GM21390 (cell line): ENCODE results near the gene PLA2R1.

Experiments used
- ATAC-seq: cut with Tn5 transposase; IDR thresholded peaks from one replicate; pipeline ENCODE4 v1.9.1; 2021; ENCODE audit not compliant: unreplicated experiment

Gene PLA2R1

DNA sequence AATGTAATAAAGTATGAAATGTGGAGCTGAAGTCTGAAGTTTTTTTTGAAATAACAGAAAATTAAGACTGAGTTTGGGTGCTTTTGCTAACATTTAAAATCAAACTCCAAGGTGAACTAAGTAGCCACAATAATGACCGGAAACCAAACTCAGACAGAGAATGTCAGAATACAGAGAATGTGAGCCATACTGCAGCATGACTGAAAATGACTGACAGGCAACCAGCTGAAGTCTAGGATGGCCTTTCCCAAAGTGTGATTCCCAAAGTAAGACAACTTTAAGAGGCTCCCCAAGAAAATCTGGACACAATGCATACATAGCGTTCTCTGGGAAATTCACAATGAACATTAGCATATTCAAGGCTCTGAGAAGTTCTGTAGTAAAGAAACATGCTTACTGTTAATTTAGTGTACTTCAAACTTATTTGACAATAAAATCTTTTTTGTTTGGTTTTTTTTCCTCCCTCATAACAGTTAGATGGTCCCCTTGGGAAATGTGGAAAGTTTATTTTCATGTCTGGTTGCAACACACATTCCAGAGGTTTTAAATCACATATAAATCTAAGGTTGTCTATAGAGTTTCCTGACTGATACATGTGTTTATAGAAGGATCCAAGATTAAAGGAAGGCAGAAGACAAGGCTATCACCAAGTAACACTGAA lies 28.6 kb downstream of the PLA2R1 start:
- no peak for ATAC-seq

DNA sequence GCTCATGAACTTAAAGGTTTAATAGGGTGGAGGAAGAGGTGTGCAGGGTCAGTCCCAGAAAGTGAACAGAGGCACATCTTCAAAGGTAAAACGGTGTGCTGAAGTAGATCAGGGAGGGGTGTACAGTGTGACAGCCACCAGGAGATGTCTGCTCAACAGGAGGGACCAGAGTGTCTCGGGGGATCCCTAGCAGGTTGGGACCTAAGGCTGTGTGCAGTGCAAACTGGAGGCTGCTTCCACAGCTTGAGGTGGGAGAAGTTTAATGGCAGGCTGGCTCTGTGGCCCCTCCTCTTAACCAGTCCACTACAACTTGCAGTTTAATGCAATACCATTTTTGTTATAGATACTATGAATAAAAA lies 33.2 kb downstream of the PLA2R1 start:
- no peak for ATAC-seq

DNA sequence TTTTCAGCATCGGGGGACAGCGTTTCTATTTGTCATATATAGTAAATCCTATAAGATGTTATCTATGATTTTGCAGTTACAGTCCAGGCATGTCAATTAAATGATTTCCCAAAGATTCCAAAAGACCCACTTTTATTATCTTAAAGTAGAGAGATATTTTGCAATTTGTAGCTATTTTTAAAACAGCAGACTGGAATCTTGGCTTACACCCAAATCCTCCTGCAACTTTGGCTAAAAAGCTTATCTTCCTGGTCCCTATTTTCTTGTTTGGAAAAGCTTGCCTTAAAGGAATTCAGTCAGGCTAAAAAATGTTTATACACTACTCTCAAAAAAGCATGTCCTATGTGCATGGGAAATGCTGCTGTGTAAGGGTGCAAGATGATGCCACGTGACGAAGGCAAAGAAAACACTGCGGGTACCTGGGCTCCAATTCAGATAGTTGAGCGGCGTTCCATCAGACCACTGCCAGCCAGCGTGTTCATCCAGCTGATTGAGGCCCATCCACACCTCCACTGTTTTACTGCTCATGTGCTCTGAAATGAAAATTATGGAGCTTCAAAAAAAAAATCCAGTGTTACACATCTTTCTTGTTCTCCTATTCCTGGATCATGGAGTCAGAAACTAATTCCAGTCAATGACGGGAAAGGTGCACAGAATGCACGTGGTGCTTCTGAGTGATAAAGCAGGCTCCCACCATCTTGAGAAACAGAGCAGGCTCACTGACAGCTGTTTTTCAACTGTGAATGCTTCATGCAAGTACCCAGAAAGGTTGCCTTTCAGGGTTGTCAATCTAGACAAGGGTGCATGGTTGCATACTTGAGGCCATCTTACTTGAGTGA lies 33.8 kb downstream of the PLA2R1 start:
- ATAC-seq, result no peak

DNA sequence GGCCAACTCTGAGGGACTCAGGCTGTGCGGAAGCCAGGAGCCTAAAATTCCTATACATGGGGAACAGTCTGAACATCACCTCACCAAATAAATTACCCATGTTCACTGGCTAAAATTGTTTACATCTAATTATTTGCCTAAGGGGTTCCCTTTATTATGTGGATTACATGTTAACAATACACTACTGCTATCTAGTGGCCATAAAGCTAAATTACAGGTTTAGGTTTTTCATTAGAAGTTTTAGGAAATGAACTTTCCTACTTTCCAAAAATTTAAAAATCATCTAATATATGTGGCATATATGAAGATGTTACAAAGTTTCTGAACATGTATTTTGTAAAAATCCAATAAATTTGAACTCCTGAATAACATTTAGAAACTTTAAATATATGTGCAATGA lies 40.3 kb downstream of the PLA2R1 start:
- no peak for ATAC-seq

DNA sequence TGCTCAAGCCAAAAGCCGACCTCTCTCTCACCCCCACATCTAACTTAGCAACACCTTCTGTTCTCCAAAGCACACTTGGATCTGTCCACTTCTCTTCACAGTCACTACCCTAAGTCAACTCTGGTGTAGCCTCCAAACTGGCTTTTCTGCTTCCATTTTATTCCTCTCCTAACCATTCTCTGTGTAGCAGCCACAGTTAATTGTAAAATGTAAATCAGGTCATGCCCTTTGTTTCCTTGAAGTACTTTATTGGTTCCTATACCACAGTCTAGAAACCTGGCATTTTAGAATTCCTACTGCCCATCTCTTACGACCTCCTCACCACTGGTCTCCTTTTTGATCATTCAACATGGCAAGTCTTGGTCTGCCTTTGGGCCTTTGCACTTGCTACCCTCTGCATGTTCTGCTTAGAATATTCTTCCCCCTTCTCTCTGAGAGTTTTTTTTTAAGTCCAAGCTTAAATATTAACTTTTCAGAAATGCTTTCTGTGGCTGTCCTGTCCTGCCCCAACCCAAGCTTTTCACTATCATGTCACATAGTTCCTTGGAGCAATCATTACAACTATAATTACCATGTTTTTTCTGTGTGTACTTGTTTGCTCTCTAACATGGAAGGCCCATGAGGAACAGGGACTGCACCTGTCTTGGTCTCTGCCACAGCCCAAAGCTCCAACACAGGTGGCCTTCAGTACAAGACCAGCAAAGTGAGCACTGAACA lies 42.9 kb downstream of the PLA2R1 start:
- ATAC-seq, result no peak

DNA sequence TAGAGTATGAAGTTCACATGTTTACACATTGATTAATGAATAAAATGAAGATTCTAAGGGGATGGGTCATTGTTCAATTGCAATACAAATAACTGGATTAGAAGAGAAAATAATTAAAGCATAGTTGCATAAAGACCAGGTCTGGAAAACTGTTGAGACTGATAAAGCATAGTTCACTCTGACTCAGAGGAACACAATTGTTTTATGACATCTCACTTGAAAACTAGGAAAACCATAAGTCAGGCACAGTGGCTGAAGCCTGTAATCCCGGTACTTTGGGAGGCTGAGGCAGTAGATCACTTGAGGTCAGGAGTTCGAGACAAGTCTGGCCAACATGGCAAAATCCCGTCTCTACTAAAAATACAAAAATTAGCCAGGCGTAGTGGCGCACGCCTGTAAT lies 46.7 kb downstream of the PLA2R1 start:
- no peak for ATAC-seq

DNA sequence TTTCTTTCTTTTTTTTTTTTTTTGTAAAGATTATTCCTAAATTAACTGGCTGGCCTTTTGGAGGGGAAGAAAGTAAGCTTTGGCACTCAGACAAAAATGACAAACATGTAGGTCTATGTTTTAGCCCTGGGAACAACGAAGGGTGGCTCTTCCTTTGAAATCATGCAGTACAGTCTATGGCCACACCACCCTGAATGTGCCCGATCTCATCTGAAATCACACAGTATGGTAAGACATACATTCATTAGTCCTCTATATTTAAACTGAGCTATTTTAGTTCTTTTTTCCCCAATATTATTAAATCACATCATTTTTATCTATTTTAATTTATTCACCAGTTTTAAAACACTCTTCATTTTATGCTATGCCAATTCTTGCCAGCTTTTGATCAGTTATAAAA lies 48.2 kb downstream of the PLA2R1 start:
- ATAC-seq, result no peak

DNA sequence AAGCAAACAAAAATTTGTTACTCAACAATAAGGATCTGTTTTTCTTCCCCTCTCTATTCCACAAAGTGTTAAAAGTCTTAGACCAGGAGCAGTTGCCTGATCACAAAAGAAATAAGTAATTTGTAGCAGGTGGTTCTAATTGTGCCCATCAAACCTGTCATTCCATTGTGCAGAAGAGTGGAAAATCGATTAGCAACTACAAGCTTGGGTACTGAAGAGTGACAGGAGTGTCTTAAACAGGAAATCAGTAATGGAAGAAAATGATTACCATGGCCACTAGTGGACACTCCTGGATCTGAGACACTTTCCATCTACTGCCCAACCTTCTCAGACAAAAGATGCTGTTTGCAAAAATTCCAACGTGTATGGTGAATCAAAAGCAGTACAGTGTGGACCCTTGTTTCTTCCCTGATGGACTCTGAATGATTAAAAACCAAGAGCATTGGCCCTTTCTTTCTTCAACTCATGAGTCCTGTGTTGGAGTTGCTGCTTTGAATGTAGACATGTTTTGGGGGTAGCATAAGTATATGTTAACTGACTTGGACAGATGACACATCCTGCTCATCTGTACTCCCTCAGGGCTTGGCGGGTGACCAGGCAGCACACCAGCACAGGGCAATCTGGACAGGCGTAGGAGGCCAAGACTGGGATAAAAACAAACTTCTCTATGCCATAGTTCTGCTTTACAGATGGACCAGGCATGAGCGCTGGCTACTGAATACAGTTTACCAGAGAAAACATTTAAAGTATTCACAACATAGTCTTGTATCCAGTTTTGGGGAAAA lies 51.9 kb downstream of the PLA2R1 start:
- ATAC-seq, result no peak

DNA sequence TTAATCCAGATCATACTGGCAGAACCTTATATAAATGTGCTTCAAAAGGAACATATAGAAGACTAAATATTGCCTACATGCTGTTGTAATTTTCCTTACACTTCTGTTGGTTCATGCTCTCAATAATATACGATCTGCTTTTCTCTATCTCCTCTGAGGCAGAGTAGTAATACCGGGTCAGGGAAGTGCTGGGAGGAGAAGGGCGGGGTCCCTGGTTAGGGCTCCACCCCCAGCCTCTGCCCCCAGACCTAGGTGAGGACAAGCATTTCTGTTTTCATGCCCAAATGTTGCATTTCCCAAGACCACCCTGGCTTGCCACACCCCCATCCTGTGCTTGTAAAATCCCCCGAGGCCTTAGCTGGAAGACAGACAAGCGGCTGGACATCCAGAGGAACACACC lies 55.3 kb downstream of the PLA2R1 start:
- ATAC-seq, result no peak

DNA sequence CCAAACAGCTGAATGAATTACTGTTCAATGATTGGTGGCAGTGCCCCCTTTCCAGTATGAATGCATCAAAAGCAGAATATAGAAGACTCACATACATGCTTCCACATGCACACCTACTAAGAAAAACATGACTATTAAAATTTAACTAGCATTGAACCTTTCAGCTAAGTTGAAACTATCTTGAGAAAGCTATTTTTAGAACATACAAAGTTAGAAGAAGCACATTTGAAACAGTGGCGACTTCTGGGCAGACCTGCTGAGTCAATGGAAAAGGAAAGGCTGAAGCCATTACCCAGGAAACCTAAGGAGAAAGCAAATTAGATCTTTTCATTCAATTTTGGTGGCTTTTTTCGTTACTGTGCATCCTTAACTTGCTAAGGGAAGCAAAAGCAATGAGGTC lies 55.9 kb downstream of the PLA2R1 start:
- ATAC-seq, result peak; percentile 67

DNA sequence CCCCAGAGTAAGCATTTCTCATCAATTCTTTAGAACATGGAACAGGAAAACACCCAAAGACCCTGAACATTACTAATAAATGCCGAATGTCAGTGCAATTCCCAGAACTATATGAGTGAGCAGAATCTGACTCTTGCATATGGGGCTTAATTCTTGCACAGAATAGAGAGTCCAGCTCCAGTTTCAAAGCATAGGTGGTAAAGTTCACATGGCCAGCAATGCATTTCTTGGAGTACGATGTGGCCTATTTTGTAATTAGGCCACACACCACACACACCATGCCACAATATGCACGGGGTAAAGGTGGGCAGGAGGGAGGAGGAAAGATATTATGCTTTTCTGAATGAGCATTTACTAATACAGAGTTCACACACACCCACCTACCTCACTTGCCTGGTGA lies 56.5 kb downstream of the PLA2R1 start:
- ATAC-seq, result no peak

DNA sequence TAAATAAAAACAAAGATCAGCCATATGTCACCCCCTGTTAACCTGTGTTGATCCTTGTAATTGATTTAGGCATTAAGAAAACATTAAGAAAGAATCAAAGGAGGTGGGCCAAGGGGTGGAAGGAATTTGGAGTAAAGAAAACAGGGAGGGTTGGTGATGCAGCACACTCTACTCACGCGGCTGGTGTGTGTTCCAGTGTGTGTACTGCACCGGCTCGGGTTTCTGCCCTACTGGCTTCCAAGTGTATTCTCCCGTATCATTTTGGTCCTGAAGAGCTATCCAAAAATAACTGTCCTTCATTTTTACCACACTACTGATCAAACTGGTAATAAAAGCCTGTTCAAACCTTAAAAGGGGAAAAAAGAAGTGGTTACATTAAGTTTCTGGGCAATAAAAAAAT lies 56.9 kb downstream of the PLA2R1 start:
- no peak for ATAC-seq

DNA sequence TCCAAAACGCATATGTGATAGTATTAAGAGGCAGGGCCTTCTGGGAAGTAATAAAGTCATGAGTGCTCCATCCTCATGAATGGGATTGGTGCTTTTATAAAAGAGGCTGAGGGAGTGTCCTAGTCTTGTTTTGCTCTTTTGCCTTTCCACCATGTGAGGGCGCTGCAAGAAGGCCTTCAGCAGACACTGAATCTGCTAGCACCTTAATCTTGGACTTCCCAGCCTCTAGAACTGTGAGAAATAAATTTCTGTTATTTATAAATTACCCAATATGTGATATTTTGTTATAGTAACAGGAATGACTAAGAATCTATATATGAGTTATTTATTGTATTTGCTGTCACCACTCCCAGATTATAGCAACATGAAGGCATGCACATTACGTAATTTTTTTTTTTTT lies 63.5 kb downstream of the PLA2R1 start:
- ATAC-seq, result no peak

DNA sequence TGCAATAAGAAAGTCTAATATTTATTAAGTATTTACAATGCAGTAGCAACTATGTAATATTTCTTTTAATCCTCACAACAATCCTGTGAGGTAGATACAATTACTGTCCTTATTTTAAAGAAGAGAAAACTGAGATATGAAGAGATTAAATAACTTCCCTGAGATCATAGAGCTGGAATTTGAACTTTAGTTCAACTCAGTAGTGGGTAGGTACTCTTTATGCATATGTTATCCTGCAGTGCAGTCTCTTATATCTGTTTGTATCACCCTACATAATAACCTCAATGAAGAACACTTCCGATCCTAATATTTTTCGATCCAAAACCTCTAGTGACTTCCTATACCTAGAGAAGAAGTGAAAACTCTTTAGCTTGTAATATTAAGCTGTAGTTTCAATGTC lies 64.2 kb downstream of the PLA2R1 start:
- no peak for ATAC-seq

DNA sequence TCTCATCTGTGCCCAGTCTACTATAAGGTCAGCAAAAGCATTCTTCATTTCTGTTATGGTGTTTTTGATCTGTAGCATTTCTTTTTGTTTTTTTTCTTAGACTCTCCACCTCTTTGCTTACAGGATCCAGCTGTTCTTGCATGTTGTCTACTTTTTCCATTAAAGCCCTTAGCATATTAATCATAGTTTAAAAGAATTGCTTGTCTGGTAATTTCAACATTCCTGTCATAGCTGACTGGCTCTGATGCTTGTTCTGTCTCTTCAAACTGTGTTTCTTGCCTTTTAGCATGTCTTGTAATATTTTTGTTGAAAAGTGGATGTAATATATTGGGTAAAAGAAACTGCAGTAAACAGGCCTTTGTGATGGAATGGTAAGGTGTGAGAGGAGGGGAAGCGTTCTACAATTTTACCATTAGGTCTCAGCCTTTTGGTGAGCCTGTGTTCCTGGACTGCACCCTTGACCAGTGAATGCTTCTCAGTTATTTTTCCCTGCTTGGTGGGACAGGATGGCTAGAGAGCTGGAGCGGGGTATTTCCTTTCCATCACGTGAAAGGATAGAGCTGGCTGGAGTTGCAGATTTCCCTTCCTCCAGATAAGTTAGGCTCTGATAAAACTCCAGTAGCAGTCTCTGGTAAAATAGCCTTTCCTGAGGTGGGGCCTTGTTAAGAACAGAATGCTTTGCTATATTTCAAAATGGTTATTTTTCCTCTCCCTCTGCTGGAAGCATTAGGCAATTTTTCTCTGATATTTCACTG lies 65.4 kb downstream of the PLA2R1 start:
- no peak for ATAC-seq

DNA sequence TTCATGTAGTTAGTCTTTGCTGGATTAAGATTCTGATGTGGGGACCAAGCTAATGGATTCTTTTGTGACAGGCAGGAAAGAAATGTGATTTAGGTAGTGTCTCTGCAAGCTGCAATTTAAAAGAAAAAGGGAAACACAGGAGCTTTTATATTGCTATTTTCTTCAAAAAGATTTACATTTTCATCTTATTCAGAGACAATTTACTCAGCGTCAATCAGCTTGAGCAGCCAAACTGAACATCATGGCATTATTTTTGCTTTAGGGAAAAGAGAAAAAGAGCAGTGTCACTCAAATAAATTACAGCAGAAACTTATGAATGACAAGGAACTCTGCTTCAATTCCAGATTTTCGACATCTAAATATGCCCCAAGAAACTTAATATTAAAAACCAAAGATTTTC lies 67.4 kb downstream of the PLA2R1 start:
- ATAC-seq, result no peak

DNA sequence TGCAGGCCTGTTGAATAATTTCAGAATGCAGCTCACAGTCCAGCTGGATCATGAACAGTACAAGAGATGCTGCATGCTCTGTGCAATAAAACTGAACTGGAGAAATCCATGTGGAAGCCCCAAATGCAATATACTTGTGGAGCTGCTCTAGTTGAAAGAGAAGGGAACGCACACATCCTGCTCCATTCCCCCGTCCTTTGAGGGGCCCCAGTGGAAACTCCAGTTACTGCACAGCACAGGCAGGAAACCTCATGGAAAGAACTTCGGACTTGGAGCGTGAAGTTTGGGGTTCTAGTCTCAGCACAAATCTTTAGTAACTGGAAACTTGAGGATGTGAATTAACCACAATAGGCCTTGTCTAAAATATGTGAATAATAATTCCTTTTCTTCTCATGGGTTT lies 73.2 kb downstream of the PLA2R1 start:
- no peak for ATAC-seq

DNA sequence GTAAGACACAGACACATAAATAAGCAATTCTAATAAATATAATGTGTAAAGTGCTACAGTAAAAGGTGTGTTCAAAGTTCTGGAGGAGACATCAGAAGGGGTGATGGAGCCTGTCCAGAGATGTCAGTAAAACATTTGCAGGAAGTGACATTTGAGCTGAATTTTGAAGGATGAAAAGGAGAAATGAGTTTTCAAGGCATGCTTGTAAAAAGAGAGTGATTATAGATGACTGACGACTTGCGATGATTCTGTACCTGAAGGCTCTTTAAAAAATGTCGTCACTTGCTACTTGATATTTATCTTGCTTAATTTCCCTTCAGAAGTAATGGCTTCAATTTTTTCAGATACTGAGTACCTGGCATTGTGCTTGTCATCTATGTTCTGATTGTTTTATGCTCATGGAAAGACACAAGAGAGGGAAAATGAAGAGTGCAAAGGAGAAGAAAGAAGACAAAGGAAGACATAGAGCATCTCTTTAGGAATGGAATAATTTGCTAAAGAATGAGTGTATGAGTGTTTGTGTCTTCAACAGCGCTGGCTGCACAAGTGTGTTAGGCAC lies 73.9 kb downstream of the PLA2R1 start:
- ATAC-seq, result no peak

DNA sequence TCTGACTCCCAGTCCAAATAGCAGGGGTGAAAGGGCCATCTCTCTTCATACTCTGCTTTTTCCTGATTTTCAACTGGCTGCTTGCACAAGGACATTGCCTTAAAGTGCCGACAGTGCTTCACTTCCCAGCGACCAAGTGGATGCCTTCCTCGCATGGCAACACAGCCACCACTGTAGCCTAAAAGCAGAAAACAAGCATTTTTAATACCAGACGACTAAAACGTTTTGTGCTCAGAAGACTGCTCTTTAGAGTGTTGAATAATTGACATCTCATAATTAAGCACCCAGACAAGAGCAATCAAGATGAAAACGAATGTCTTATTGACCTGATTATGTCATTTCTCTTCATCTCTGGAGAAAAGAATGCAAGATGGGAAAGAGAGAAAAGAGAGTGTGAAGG lies 75.2 kb downstream of the PLA2R1 start:
- no peak for ATAC-seq

DNA sequence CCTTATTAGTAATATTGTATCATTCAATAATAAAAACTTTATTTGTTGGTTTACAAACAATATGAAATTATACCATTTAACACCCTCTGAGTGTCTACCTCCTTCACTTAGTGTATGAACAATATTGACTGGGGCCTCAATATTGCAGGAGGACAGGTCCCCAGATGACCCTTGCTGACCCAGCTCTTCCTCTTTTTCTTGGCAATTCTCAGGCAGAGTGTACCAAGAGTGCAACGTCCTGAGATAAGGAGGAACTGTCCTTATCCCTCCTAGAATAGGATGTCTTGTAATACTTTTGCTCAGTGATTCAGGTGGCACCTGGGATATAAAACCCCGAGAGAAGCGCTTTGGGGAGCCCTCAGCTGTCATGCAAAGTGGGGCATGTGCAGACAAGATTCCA lies 76.8 kb downstream of the PLA2R1 start:
- no peak for ATAC-seq
